A549 (cell line): ENCODE results near the gene SLC25A41.

Source experiments
- CTCF ChIP-seq: fragments of >200 bp; sonication (Bioruptor Twin); formaldehyde crosslinking; IDR thresholded peaks from 3 replicates; pipeline ENCODE4 v1.5.1; 2016
- EP300 ChIP-seq, 2 experiments: fragments of >200 bp; sonication (Bioruptor Twin); formaldehyde crosslinking; IDR thresholded peaks; 2 replicates in 1 of 2; 3 replicates in 1 of 2; pipeline ENCODE4 v1.6.1; 2016 to 2017
- HEYL ChIP-seq: fragments of 250-450 bp; sonication (Bioruptor Pico); IDR thresholded peaks from 2 replicates; pipeline ENCODE4 v1.8.0; 2021; ENCODE audit warnings: mild to moderate bottlenecking, moderate library complexity
- JUN ChIP-seq, 2 experiments: fragments of >200 bp; sonication (Bioruptor Twin); formaldehyde crosslinking; IDR thresholded peaks; 2 replicates in 1 of 2; 3 replicates in 1 of 2; pipeline ENCODE4 v1.6.1; 2016 to 2017
- POLR2A ChIP-seq: IDR thresholded peaks from 2 replicates; pipeline ENCODE4 v1.6.1; 2012; ENCODE audit warnings: mild to moderate bottlenecking, low read length
- POLR2AphosphoS2 ChIP-seq: conservative IDR thresholded peaks from 2 replicates; pipeline ENCODE4 v1.6.1; 2012; ENCODE audit warnings: low read length, improper control_type of control experiment, inconsistent platforms
- RAD21 ChIP-seq, 2 experiments: fragments of >200 bp in 1 of 2; sonication (Bioruptor Twin) in 1 of 2; formaldehyde crosslinking in 1 of 2; IDR thresholded peaks in 1 of 2; conservative IDR thresholded peaks in 1 of 2; 2 replicates in 1 of 2; 3 replicates in 1 of 2; pipeline ENCODE4 v1.6.1; 2012 to 2018; ENCODE audit warnings: inconsistent platforms in 1 of 2
- RFX5 ChIP-seq: fragments of 450-650 bp; IDR thresholded peaks from 2 replicates; pipeline ENCODE4 v1.7.1; 2014; ENCODE audit warnings: antibody characterized with exemption, mild to moderate bottlenecking, moderate library complexity
- SMC3 ChIP-seq: fragments of >200 bp; sonication (Bioruptor Twin); formaldehyde crosslinking; IDR thresholded peaks from 3 replicates; pipeline ENCODE4 v1.6.1; 2018; ENCODE audit warnings: inconsistent platforms

GRCh38 chr19:6459262-6460098 lies 25.9 kb upstream of the SLC25A41 start, which contains the start of gene SLC25A23:
- TF ChIP-seq CTCF (no peak), HEYL (CRISPR knock-in tag) (no peak), POLR2A (no peak), RAD21 (conservative IDR thresholded peaks at IDR 0.05 in 1 of 2, IDR thresholded peaks at IDR 0.05 in 1 of 2) (no peak), RFX5 (no peak), JUN (IDR thresholded peaks at IDR 0.05) (no peak), POLR2AphosphoS2 (no peak), SMC3 (no peak), EP300 (IDR thresholded peaks at IDR 0.05) (no peak)
